ENCODE measurements around the gene KERA.

Gene KERA

DNA sequence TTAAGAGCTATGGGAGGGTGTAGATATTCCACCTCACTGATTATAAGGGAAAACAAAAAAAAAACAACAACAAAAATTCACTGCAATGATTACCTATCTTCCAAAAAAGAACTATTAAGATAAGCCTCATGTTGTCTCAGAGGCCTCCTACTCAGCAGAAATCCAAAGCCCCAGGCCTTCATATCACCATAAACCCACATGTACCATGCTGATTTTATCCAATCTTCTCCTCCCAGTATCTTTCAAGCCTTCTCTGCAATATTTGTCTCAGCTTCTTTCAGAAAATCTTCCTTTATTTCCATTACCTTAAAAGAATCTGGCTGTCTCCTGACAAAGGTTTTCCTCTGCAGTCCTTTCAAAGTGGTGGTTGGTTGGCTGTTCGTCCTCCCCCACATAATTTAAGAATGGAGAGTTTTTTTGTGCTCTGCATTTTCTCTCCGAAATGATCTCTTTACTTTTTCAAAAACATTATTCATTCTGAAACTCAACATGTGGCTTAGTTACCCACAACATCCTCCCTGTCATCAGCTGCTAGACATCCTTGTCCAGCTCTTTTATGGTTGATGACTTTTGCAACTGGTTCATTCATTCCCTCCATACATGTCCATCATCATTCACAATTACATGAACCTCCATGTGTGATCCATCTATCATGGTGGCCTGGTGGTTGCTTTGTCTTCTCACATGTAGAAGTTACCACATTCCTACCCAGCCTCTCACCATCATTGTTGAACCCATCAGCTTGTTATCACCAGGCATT, 50.1 kb downstream of the KERA start:
- DNase-seq (ENCODE audit: low read depth): no peak
- H3K4me3 ChIP-seq (ENCODE audit: control insufficient read depth, low read depth, low read length): no peak overlapping the region
- TF ChIP-seq, protein P1, sequence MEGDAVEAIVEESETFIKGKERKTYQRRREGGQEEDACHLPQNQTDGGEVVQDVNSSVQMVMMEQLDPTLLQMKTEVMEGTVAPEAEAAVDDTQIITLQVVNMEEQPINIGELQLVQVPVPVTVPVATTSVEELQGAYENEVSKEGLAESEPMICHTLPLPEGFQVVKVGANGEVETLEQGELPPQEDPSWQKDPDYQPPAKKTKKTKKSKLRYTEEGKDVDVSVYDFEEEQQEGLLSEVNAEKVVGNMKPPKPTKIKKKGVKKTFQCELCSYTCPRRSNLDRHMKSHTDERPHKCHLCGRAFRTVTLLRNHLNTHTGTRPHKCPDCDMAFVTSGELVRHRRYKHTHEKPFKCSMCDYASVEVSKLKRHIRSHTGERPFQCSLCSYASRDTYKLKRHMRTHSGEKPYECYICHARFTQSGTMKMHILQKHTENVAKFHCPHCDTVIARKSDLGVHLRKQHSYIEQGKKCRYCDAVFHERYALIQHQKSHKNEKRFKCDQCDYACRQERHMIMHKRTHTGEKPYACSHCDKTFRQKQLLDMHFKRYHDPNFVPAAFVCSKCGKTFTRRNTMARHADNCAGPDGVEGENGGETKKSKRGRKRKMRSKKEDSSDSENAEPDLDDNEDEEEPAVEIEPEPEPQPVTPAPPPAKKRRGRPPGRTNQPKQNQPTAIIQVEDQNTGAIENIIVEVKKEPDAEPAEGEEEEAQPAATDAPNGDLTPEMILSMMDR (IDR thresholded peaks at IDR 0.05; ENCODE audit: control insufficient read depth, insufficient read depth, low read depth, low read length, missing control alignments): no peak

DNA sequence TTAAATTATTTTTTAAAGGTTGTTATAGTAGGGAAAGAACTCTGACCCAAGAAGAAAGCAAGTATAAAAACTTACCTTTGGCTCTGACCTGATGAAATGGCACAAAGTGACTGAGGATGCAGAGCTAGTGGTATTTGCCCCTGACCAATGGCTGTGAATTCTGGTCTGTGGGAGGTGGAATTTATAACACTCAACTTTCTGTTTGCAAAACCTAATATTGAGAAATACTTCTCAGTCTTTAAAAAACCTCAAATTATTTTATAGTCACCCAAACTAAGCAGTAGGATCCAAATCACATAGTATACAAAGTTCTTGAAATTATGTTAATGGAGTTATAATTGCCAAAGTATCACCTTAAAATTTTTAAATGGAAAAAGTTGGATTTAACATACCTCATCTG, 53.0 kb downstream of the KERA start, which contains the start of gene EPYC:
Gene EPYC, minus strand, starts transcription at position 101 of the 400 bp plus-strand sequence. CDS start 2,407 bp downstream, outside the sequence.
- no peak within 1 kb of the TSS for H3K4me3 ChIP-seq (ENCODE audit: control insufficient read depth, low read depth, low read length)
- DNase-seq (ENCODE audit: low read depth): no peak
- TF ChIP-seq, protein P1 (IDR thresholded peaks at IDR 0.05; ENCODE audit: control insufficient read depth, insufficient read depth, low read depth, low read length, missing control alignments): no peak

DNA sequence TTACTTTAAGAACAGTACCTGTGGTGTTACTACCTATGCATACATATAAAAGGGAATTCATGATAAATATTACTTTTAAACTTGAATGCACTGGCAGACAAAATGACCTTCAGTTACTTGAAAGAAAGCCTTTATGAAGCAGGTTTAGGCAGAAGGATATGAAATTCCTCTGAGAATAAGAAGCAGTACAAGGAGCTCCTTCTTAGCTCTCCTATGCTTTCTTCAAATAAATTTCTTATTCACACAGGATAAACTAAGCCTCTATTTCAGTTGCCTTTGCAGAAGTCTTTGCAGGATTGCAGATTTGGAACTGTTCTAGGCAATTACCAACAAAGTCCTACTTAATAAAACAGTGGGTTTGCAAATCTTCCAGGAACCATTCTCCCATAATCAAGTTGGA, 54.1 kb downstream of the KERA start:
- DNase-seq (ENCODE audit: low read depth): no peak
- no peak overlapping the region for H3K4me3 ChIP-seq (ENCODE audit: control insufficient read depth, low read depth, low read length)
- TF ChIP-seq, protein P1 (IDR thresholded peaks at IDR 0.05; ENCODE audit: control insufficient read depth, insufficient read depth, low read depth, low read length, missing control alignments): no peak

DNA sequence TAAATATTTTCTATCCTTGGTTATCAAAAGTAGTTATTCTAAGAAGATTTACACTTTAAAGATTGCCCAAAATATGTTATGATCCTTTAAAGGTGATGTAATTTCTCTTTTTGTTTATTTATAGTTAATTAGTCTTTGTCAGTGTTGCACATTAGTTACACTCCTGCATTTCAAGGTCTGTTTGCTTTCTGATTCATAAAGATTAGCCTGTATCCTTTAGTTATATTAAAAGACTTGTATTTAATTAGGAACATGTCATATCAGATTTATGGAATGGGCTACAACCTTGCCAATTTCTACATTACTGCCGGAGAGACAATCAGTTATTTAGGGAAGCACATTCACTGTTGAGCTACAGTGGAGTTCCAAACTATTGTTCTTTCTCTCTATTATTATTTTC, 56.5 kb downstream of the KERA start:
- TF ChIP-seq, protein P1 (IDR thresholded peaks at IDR 0.05; ENCODE audit: control insufficient read depth, insufficient read depth, low read depth, low read length, missing control alignments): no peak
- no peak overlapping the region for H3K4me3 ChIP-seq (ENCODE audit: control insufficient read depth, low read depth, low read length)
- DNase-seq (ENCODE audit: low read depth): no peak

All from AG09309 (cell line).